Stomach (tissue), 4 donors: Measurements from ENCODE around the gene VEPH1.

ENCODE experiments used
- EP300 ChIP-seq: sonication (generic); formaldehyde crosslinking; IDR thresholded peaks from one replicate; pipeline ENCODE4 v1.6.1; 2017; ENCODE audit warnings: antibody characterized with exemption
- POLR2A ChIP-seq, 4 donors: fragments of 450-650 bp; IDR thresholded peaks; one replicate each; pipeline ENCODE4 v1.6.1; 2016; ENCODE audit warnings: antibody characterized with exemption in 4 of 4, control low read depth in 2 of 4, mild to moderate bottlenecking in 1 of 4, moderate library complexity in 1 of 4
- POLR2AphosphoS5 ChIP-seq, 3 donors: sonication (generic); formaldehyde crosslinking; IDR thresholded peaks; one replicate each; pipeline ENCODE4 v1.6.1; 2016; ENCODE audit warnings: antibody characterized with exemption in 3 of 3
- TF ChIP-seq, protein P1 (sequence below), 7 experiments: fragments of 450-650 bp in 4 of 7; fragments of 200-600 bp in 3 of 7; sonication (generic) in 3 of 7; IDR thresholded peaks; one replicate each; pipeline ENCODE4 v1.5.1; 2016 to 2019; ENCODE audit warnings: antibody characterized with exemption in 7 of 7, control low read depth in 2 of 7, mild to moderate bottlenecking in 1 of 7

DNA sequence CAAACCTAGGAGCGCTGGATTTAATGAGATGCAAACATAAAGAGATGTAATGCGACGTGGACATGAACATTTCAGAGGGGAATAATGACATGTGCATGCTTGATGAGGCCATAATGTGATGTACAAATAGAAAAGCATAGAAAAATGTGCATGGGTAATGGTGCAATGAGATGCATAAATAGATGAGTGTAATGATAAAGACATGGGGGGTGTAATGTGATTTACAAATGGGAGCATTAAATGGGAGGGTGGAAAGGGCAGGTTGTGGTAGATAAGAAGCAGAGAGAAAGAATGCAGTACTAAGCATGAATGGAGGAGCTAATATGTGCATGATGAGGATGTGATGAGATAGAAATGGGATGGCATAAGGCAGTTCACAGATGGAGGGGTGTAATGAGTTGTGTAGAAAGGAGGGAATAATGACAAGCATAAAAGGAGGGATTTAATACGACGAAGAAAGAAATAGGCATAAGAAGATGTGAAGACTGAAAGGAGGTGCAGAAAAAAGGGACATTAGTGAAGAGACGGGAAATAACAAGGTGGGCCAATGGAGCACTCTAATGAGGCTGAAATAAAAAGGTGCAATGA is 205.8 kb downstream of the VEPH1 start:
- TF ChIP-seq, protein P1, sequence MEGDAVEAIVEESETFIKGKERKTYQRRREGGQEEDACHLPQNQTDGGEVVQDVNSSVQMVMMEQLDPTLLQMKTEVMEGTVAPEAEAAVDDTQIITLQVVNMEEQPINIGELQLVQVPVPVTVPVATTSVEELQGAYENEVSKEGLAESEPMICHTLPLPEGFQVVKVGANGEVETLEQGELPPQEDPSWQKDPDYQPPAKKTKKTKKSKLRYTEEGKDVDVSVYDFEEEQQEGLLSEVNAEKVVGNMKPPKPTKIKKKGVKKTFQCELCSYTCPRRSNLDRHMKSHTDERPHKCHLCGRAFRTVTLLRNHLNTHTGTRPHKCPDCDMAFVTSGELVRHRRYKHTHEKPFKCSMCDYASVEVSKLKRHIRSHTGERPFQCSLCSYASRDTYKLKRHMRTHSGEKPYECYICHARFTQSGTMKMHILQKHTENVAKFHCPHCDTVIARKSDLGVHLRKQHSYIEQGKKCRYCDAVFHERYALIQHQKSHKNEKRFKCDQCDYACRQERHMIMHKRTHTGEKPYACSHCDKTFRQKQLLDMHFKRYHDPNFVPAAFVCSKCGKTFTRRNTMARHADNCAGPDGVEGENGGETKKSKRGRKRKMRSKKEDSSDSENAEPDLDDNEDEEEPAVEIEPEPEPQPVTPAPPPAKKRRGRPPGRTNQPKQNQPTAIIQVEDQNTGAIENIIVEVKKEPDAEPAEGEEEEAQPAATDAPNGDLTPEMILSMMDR (IDR thresholded peaks at IDR 0.05): no peak
- TF ChIP-seq POLR2AphosphoS5 (IDR thresholded peaks at IDR 0.05): no peak
- TF ChIP-seq POLR2A (IDR thresholded peaks at IDR 0.05): no peak
- TF ChIP-seq EP300: no peak
